ENCODE results near the gene TMEM141.

DNA sequence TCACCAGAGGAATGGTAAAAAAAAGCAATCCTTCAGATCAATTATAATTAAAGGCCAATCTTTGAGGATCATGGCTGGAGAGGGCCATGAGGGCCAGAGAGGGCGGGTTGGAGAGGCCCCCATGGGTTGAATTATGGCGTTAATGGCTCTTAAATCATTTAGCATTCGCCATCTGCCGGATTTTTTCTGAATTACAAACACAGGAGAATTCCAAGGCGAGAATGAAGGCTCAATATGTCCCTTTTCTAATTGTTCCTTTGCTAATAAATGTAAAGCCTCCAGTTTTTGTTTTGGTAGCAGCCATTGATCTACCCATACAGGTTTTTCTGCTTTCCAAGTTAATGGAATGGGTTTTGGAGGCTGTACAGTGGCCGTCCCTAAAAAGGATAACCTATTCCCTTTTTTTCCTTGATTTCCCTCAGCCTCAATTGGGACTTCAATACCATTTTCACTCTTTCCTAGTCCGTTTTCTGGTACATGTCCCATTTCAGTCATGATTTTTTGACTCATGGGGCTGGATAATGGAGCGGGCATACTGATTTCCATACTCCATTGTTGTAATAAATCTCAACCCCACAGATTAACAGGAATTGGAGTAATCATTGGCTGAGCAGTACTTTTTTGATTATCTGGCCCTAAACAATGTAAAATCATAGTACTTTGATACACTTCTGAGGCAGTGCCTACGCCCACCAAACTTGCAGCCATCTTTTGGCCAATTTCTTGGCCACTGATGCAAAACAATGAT, 6.7 kb upstream of the TMEM141 start:
- TF ChIP-seq, protein P1, sequence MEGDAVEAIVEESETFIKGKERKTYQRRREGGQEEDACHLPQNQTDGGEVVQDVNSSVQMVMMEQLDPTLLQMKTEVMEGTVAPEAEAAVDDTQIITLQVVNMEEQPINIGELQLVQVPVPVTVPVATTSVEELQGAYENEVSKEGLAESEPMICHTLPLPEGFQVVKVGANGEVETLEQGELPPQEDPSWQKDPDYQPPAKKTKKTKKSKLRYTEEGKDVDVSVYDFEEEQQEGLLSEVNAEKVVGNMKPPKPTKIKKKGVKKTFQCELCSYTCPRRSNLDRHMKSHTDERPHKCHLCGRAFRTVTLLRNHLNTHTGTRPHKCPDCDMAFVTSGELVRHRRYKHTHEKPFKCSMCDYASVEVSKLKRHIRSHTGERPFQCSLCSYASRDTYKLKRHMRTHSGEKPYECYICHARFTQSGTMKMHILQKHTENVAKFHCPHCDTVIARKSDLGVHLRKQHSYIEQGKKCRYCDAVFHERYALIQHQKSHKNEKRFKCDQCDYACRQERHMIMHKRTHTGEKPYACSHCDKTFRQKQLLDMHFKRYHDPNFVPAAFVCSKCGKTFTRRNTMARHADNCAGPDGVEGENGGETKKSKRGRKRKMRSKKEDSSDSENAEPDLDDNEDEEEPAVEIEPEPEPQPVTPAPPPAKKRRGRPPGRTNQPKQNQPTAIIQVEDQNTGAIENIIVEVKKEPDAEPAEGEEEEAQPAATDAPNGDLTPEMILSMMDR (IDR thresholded peaks at IDR 0.05) = peak in 2 of 3 donors; percentile 27 to 31
- TF ChIP-seq POLR2A (IDR thresholded peaks at IDR 0.05) = no peak
